GM19240 (cell line): ENCODE results near the gene MLF1.

Source experiments
- DNase-seq: peaks from one replicate; pipeline ENCODE4 v3.0.0; 2011; ENCODE audit warnings: low spot score; ENCODE audit not compliant: insufficient read length

Gene MLF1

GRCh38 chr3:158574646-158575045, 3.7 kb downstream of the MLF1 start:
- no peak for DNase-seq

GRCh38 chr3:158590223-158590622, 19.2 kb downstream of the MLF1 start:
- no peak for DNase-seq

DNA sequence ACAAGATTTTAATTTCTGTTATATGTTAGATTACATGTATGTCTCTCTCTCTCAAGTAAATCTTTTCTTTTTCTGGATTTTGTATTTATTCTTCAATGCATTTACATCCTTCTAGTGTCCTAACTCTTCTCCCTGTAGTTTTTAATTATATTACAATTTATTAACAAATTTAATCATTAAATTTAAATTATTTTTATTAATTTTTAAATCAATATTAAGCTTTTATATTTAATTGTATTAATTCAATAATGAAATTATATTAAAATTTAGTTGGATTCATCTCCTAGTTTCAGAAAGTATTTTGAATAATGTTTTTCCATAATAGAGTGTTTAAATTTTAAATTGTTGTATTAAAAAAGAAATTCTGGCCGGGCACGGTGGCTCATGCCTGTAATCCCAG, 29.8 kb downstream of the MLF1 start:
- no peak for DNase-seq

GRCh38 chr3:158602227-158602626, 31.2 kb downstream of the MLF1 start:
- no peak for DNase-seq

DNA sequence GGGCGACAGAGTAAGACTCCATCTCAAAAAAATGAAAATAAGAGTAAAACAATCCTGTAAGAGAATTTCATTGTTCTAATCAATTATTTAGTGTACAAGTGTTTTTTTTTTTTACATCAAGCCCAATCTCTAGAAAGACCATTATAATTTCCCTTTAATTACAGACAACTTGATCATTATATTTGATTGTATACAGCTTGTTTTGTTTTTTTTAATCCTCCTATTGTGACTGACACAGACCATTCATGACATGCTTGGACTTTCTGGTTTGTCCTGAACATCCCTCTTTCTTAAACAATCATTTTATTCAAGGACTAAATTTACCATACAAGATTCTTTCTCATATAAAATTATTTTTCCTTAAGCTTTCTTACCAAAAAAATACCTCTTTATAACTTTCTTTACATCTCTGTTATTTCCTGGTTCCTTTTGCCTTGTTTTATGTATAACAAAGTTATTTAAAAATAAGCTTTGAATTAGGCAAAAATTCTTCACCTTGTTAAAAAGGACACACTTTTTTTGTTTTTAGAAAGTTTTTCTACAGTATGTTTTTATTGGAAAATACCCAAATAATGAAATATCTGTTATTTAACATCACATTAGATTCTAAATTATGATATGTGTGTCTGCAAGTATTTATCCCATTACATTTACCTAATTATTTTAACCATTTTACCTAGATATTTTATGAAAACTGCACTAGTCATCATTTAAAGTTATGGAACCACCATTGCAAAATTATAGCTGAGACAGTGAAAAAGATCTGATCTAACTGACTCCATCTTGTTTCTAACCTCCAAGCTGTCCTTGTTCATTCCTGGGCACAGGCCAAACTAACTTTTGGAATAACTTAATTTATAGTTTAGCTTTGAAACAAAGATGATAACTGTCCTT, 47.2 kb downstream of the MLF1 start:
- no peak for DNase-seq

- DNase-seq = no peak
These were observed 54.9 kb downstream of the MLF1 start for GRCh38 chr3:158625881-158626280.

- no peak for DNase-seq
These were observed 61.0 kb downstream of the MLF1 start for GRCh38 chr3:158631981-158632380.

GRCh38 chr3:158640646-158641045, 69.7 kb downstream of the MLF1 start:
- DNase-seq = no peak

GRCh38 chr3:158642005-158642404, 71.0 kb downstream of the MLF1 start:
- no peak for DNase-seq

DNA sequence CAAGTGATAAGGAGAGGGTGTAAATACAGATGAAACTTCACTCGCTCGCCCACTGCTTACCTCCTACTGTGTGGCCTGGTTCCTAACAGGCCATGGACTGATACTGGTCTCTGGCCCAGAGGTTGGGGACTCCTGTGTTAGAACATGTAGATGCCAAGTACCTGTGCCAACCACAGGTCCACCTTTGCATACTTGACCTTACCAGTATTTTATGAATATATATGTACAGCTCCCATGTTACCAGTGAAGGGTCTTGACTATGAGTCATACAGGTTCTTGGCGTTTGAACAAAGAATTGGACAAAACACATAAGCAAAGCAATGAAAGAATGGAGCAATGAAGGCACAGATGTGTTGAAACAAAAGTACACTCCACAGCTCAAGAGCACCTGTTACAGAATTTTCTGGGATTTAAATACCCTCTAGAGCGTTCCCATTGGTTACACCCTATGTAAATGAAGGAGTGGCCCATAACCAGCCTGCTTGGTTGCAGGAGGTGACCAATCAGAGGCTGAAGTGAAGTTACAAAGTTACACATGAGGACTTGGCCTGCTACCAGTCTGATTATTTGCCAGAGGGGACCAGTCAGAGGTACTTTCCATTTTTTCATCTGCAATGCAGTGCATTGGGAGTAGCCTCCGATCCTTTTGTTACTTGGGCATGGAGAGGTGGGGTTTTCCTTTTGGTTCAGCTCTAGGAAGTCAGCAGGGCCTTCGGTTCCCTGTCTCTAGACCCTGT, 71.6 kb downstream of the MLF1 start:
- no peak for DNase-seq

GRCh38 chr3:158644345-158644908, 73.4 kb downstream of the MLF1 start, which contains the start of gene GFM1:
Gene GFM1 (plus strand): TSS chr3:158644527. CDS start chr3:158644635, 108 bp downstream.
- DNase-seq = peak; percentile 58

- no peak for DNase-seq
These were observed 78.8 kb downstream of the MLF1 start for GRCh38 chr3:158649791-158650190.

DNA sequence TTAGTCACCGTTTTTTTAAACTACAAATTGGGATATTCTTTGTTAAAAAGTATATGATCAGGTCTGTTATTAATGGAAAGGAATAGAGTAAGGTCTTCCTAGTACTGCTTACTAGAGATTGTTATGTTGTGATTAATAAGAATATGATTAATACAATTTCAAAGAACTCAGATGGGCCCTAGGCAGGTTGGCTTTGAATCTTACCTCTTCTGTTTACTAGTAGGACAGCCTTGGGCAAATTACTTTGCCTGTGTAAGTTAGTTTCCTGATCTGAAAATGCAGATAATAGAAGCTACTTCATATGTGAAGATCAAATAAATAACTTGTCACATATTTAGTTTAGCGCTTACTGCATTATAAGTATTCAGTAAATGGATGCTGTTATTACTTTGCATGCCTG, 80.2 kb downstream of the MLF1 start:
- no peak for DNase-seq

DNA sequence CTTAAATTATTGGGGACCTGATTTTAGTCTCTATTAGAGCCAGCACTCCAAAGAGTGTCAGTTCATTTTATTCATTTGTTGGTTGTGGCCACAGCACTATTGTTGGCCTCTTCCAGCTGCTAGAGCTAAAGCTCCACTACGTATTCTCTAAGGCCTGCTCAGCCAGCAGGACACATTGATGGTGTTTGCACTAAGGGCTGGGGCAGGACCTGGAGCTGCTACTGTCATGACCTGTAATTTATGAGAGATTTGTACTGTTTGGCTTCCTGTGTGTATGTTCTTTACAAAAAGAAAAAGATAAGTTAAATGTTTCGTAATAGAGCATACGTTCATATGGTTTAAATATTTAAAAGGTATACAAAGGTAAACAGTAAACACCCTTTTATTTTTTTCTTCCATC, 81.5 kb downstream of the MLF1 start:
- DNase-seq = no peak
